IPS-18a (cell line): Measurements from ENCODE around the gene SLC8A1.

Experiments
- H3K27ac ChIP-seq: one replicate; pipeline ENCODE4 v1.5.1; 2013; ENCODE audit warnings: low read length
- H3K27me3 ChIP-seq: one replicate; pipeline ENCODE4 v1.6.1; 2013; ENCODE audit warnings: mild to moderate bottlenecking, low read length; ENCODE audit not compliant: control insufficient read depth, insufficient read depth
- H3K36me3 ChIP-seq: one replicate; pipeline ENCODE4 v1.6.1; 2013; ENCODE audit warnings: low read depth, low read length; ENCODE audit not compliant: control insufficient read depth
- H3K4me1 ChIP-seq: one replicate; pipeline ENCODE4 v1.6.1; 2013; ENCODE audit warnings: low read depth, low read length; ENCODE audit not compliant: control insufficient read depth
- H3K4me3 ChIP-seq: one replicate; pipeline ENCODE4 v1.5.1; 2013; ENCODE audit warnings: low read length
- H3K9ac ChIP-seq: one replicate; pipeline ENCODE4 v1.6.1; 2013; ENCODE audit warnings: mild to moderate bottlenecking, low read length, moderate library complexity
- H3K9me3 ChIP-seq: one replicate; pipeline ENCODE4 v1.6.1; 2013; ENCODE audit warnings: low read depth, low read length; ENCODE audit not compliant: control insufficient read depth

Gene SLC8A1

GRCh38 chr2:40374543-40375240 is 77.2 kb downstream of the SLC8A1 start:
- Histone ChIP-seq H3K4me3 (no peak overlapping the region), H3K27me3 (no peaks in the 10 kb centered on the region), H3K27ac (no peak overlapping the region), H3K4me1 (peaks cover 9% of the 10 kb centered on the region), H3K36me3 (no peaks in the 10 kb centered on the region), H3K9ac (no peak overlapping the region), H3K9me3 (no peaks in the 10 kb centered on the region)

GRCh38 chr2:40373111-40373510 is 78.8 kb downstream of the SLC8A1 start:
- H3K4me1 ChIP-seq: peaks cover 9% of the 10 kb centered on the region
- H3K9me3 ChIP-seq: no peaks in the 10 kb centered on the region
- H3K4me3 ChIP-seq: no peak overlapping the region
- no peak overlapping the region for H3K9ac ChIP-seq
- H3K36me3 ChIP-seq: no peaks in the 10 kb centered on the region
- H3K27me3 ChIP-seq: no peaks in the 10 kb centered on the region
- H3K27ac ChIP-seq: no peak overlapping the region

- H3K27ac ChIP-seq: no peak overlapping the region
- H3K9ac ChIP-seq: no peak overlapping the region
- peaks cover 9% of the 10 kb centered on the region for H3K4me1 ChIP-seq
- no peaks in the 10 kb centered on the region for H3K27me3 ChIP-seq
- H3K36me3 ChIP-seq: no peaks in the 10 kb centered on the region
- no peak overlapping the region for H3K4me3 ChIP-seq
- H3K9me3 ChIP-seq: no peaks in the 10 kb centered on the region
Observed at GRCh38 chr2:40372283-40372985, 79.5 kb downstream of the SLC8A1 start.

GRCh38 chr2:40371525-40372282 is 80.2 kb downstream of the SLC8A1 start:
- H3K4me3 ChIP-seq: no peak overlapping the region
- no peaks in the 10 kb centered on the region for H3K36me3 ChIP-seq
- peaks cover 9% of the 10 kb centered on the region for H3K4me1 ChIP-seq
- no peak overlapping the region for H3K9ac ChIP-seq
- no peaks in the 10 kb centered on the region for H3K9me3 ChIP-seq
- H3K27me3 ChIP-seq: no peaks in the 10 kb centered on the region
- H3K27ac ChIP-seq: no peak overlapping the region

- H3K4me3 ChIP-seq: no peak overlapping the region
- H3K4me1 ChIP-seq: peaks cover 9% of the 10 kb centered on the region
- no peaks in the 10 kb centered on the region for H3K27me3 ChIP-seq
- H3K36me3 ChIP-seq: no peaks in the 10 kb centered on the region
- H3K27ac ChIP-seq: no peak overlapping the region
- H3K9ac ChIP-seq: no peak overlapping the region
- H3K9me3 ChIP-seq: no peaks in the 10 kb centered on the region
Observed at GRCh38 chr2:40370007-40370395, 81.9 kb downstream of the SLC8A1 start.

GRCh38 chr2:40369267-40370006 is 82.5 kb downstream of the SLC8A1 start:
- H3K27me3 ChIP-seq: no peaks in the 10 kb centered on the region
- H3K9me3 ChIP-seq: no peaks in the 10 kb centered on the region
- H3K9ac ChIP-seq: no peak overlapping the region
- H3K4me1 ChIP-seq: peaks cover 9% of the 10 kb centered on the region
- no peak overlapping the region for H3K4me3 ChIP-seq
- H3K27ac ChIP-seq: no peak overlapping the region
- no peaks in the 10 kb centered on the region for H3K36me3 ChIP-seq

- Histone ChIP-seq H3K9me3 (no peaks in the 10 kb centered on the region), H3K4me3 (no peak overlapping the region), H3K27ac (no peak overlapping the region), H3K36me3 (no peaks in the 10 kb centered on the region), H3K4me1 (peaks cover 9% of the 10 kb centered on the region), H3K9ac (no peak overlapping the region), H3K27me3 (no peaks in the 10 kb centered on the region)
Observed at GRCh38 chr2:40367652-40368051, 84.2 kb downstream of the SLC8A1 start.

GRCh38 chr2:40367032-40367431 is 84.9 kb downstream of the SLC8A1 start:
- H3K9ac ChIP-seq: no peak overlapping the region
- H3K4me3 ChIP-seq: no peak overlapping the region
- peaks cover 4% of the 10 kb centered on the region for H3K4me1 ChIP-seq
- H3K9me3 ChIP-seq: no peaks in the 10 kb centered on the region
- no peaks in the 10 kb centered on the region for H3K27me3 ChIP-seq
- H3K27ac ChIP-seq: no peak overlapping the region
- no peaks in the 10 kb centered on the region for H3K36me3 ChIP-seq

GRCh38 chr2:40364151-40364874 is 87.6 kb downstream of the SLC8A1 start:
- H3K36me3 ChIP-seq: no peaks in the 10 kb centered on the region
- H3K27me3 ChIP-seq: no peaks in the 10 kb centered on the region
- no peak overlapping the region for H3K27ac ChIP-seq
- no peaks in the 10 kb centered on the region for H3K4me1 ChIP-seq
- H3K9ac ChIP-seq: no peak overlapping the region
- no peaks in the 10 kb centered on the region for H3K9me3 ChIP-seq
- H3K4me3 ChIP-seq: no peak overlapping the region

- Histone ChIP-seq H3K27ac (no peak overlapping the region), H3K9me3 (no peaks in the 10 kb centered on the region), H3K9ac (no peak overlapping the region), H3K27me3 (no peaks in the 10 kb centered on the region), H3K4me1 (no peaks in the 10 kb centered on the region), H3K4me3 (no peak overlapping the region), H3K36me3 (no peaks in the 10 kb centered on the region)
Observed at GRCh38 chr2:40363631-40364030, 88.3 kb downstream of the SLC8A1 start.

- Histone ChIP-seq H3K4me1 (no peaks in the 10 kb centered on the region), H3K9me3 (no peaks in the 10 kb centered on the region), H3K27me3 (no peaks in the 10 kb centered on the region), H3K27ac (no peak overlapping the region), H3K9ac (no peak overlapping the region), H3K4me3 (no peak overlapping the region), H3K36me3 (no peaks in the 10 kb centered on the region)
Observed at GRCh38 chr2:40363231-40363630, 88.7 kb downstream of the SLC8A1 start.
